Measurements from ENCODE around the gene DGKG. TPM values are rescaled to one million over a fixed set of nuclear protein-coding genes. Genes with fewer than 3 reads are reported as not detected.

Gene DGKG
- total and polyA plus RNA-seq, 7 donors = 3.6 to 12.1 (median 8.0) TPM

GRCh38 chr3:186380622-186381380 lies 18.8 kb upstream of the DGKG start:
- intact Hi-C loops (cut with DNase I) = no loop called here
- WGBS, 3 donors = 81 to 85% (median 84%) methylated on average over 8 of the region's 8 CpGs
- ATAC-seq (no peak), DNase-seq (no peak)
- H3K27ac ChIP-seq = no peak overlapping the region
- no peaks in the 10 kb centered on the region for H3K9me3 ChIP-seq
- peaks cover 8% of the 10 kb centered on the region for H3K4me1 ChIP-seq
- H3K36me3 ChIP-seq (ENCODE audit: insufficient read depth in 1 of 2, low read depth in 1 of 2) = no peaks in the 10 kb centered on the region
- no peak for TF ChIP-seq CTCF (IDR thresholded peaks at IDR 0.05)
- no peak overlapping the region for H3K4me3 ChIP-seq
- H3K27me3 ChIP-seq (ENCODE audit: insufficient read depth in 3 of 3, low read length in 2 of 3) = peaks cover 0 to 3% (median 0%) of the 10 kb centered on the region in 3 donors

GRCh38 chr3:186375443-186375842 lies 13.4 kb upstream of the DGKG start:
- ATAC-seq = no peak
- no peak for TF ChIP-seq CTCF (IDR thresholded peaks at IDR 0.05)
- Histone ChIP-seq H3K4me3 (no peak overlapping the region), H3K9me3 (no peaks in the 10 kb centered on the region), H3K27me3 (ENCODE audit: insufficient read depth in 3 of 3, low read length in 2 of 3) (peaks cover 0 to 3% (median 0%) of the 10 kb centered on the region in 3 donors), H3K4me1 (no peaks in the 10 kb centered on the region), H3K36me3 (ENCODE audit: insufficient read depth in 1 of 2, low read depth in 1 of 2) (no peaks in the 10 kb centered on the region), H3K27ac (no peak overlapping the region)
- intact Hi-C loops (cut with DNase I) = no loop called here
- 49 to 58% (median 51%) methylated on average over 2 of the region's 2 CpGs for WGBS, 3 donors
- DNase-seq = no peak

- no peaks in the 10 kb centered on the region for H3K9me3 ChIP-seq
- H3K27me3 ChIP-seq (ENCODE audit: insufficient read depth in 3 of 3, low read length in 2 of 3) = peaks cover 0 to 3% (median 0%) of the 10 kb centered on the region in 3 donors
- no peaks in the 10 kb centered on the region for H3K4me1 ChIP-seq
- no peak for TF ChIP-seq CTCF (IDR thresholded peaks at IDR 0.05)
- intact Hi-C loops (cut with DNase I) = no loop called here
- ATAC-seq = no peak
- H3K36me3 ChIP-seq (ENCODE audit: insufficient read depth in 1 of 2, low read depth in 1 of 2) = no peaks in the 10 kb centered on the region
- WGBS, 3 donors = 46 to 54% (median 50%) methylated on average over 4 of the region's 4 CpGs
- no peak overlapping the region for H3K27ac ChIP-seq
- no peak for DNase-seq
- no peak overlapping the region for H3K4me3 ChIP-seq
Observed at GRCh38 chr3:186374376-186374775, 12.3 kb upstream of the DGKG start.

- TF ChIP-seq CTCF (IDR thresholded peaks at IDR 0.05) = no peak
- peaks cover 0 to 22% (median 0%) of the 10 kb centered on the region in 3 donors for H3K27me3 ChIP-seq (ENCODE audit: insufficient read depth in 3 of 3, low read length in 2 of 3)
- no peak for DNase-seq
- H3K4me3 ChIP-seq = no peak overlapping the region
- 52 to 57% (median 53%) methylated on average over 3 of the region's 3 CpGs for WGBS, 3 donors
- intact Hi-C loops (cut with DNase I) = no loop called here
- H3K27ac ChIP-seq = no peak overlapping the region
- H3K9me3 ChIP-seq = no peaks in the 10 kb centered on the region
- H3K4me1 ChIP-seq = no peaks in the 10 kb centered on the region
- H3K36me3 ChIP-seq (ENCODE audit: insufficient read depth in 1 of 2, low read depth in 1 of 2) = no peaks in the 10 kb centered on the region
- ATAC-seq = no peak
Observed at GRCh38 chr3:186369217-186369616, 7.2 kb upstream of the DGKG start.

- Histone ChIP-seq H3K36me3 (ENCODE audit: insufficient read depth in 1 of 2, low read depth in 1 of 2) (no peaks in the 10 kb centered on the region), H3K4me1 (no peaks in the 10 kb centered on the region), H3K4me3 (no peak overlapping the region), H3K27me3 (ENCODE audit: insufficient read depth in 3 of 3, low read length in 2 of 3) (peaks cover 0 to 27% (median 3%) of the 10 kb centered on the region in 3 donors), H3K27ac (no peak overlapping the region), H3K9me3 (no peaks in the 10 kb centered on the region)
- ATAC-seq = no peak
- DNase-seq = no peak
- WGBS, 3 donors = 51 to 72% (median 69%) methylated on average over 4 of the region's 4 CpGs
- no peak for TF ChIP-seq CTCF (IDR thresholded peaks at IDR 0.05)
- intact Hi-C loops (cut with DNase I) = no loop called here
Observed at GRCh38 chr3:186368717-186369116, 6.7 kb upstream of the DGKG start.

All from psoas muscle (tissue), 8 donors.